GM12872 (cell line): ENCODE results near the gene NEO1.

Experiments
- TF ChIP-seq, protein P1 (sequence below): IDR thresholded peaks from 3 replicates; pipeline ENCODE4 v1.5.1; 2011; ENCODE audit warnings: low read depth, mild to moderate bottlenecking, low read length, moderate library complexity; ENCODE audit not compliant: insufficient read depth

NEO1 gene

DNA sequence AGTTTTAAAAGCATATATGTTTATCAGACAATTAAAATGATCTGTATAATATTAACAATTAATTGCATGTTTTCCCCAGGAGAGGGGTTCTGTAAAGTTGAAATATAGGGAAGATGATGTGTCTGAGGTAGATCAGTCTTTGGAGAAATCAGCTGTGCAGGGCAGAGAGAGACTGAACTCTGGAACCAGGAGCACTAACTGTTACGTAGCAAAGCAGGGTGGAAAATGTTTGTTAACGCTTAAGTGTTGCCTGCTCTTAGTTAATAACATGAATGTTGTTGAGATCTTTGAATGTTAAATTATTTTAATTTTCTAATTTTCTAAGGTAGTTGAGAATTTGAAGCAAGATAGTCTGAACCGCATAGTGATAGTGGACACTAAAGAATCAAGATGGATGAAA lies 57.5 kb downstream of the NEO1 start:
- TF ChIP-seq, protein P1, sequence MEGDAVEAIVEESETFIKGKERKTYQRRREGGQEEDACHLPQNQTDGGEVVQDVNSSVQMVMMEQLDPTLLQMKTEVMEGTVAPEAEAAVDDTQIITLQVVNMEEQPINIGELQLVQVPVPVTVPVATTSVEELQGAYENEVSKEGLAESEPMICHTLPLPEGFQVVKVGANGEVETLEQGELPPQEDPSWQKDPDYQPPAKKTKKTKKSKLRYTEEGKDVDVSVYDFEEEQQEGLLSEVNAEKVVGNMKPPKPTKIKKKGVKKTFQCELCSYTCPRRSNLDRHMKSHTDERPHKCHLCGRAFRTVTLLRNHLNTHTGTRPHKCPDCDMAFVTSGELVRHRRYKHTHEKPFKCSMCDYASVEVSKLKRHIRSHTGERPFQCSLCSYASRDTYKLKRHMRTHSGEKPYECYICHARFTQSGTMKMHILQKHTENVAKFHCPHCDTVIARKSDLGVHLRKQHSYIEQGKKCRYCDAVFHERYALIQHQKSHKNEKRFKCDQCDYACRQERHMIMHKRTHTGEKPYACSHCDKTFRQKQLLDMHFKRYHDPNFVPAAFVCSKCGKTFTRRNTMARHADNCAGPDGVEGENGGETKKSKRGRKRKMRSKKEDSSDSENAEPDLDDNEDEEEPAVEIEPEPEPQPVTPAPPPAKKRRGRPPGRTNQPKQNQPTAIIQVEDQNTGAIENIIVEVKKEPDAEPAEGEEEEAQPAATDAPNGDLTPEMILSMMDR, result no peak

DNA sequence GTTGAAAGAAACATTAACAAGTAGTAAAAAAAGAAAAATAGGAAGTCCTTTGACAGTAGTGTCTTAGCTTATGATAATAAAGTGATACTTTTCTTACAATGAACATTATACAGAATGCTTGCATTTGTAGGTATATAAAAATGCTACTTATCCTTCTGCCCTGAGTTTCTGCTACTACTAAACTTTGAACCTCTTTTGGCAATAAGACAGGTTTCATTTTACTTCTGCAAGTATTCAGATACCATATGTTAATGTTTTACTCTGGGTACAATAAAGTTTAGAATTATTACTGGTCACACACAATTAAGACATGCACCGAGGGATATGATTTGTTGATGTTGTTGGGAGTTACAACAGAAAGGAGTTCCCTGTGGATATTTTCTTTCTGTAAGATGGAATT lies 57.9 kb downstream of the NEO1 start:
- TF ChIP-seq, protein P1, result no peak

DNA sequence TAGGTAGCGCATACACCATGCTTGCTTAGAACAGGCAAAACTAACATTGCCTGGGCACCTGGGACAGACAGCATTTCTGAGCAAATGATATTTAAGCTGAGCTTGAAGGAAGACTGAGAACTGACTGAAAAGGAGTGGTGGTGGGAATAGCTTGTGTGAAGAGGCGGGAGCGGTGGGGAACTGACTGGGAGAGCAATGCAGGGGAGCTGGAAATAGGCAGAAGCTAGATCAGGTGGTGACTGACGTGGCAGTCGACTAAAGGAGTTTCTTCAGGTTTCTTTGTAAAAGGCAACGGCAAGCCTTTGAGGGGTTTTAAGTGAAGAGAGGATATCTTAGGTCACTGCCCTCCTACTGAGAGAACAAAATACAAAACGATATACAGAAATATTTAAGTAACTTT lies 61.8 kb downstream of the NEO1 start:
- TF ChIP-seq, protein P1, result no peak

DNA sequence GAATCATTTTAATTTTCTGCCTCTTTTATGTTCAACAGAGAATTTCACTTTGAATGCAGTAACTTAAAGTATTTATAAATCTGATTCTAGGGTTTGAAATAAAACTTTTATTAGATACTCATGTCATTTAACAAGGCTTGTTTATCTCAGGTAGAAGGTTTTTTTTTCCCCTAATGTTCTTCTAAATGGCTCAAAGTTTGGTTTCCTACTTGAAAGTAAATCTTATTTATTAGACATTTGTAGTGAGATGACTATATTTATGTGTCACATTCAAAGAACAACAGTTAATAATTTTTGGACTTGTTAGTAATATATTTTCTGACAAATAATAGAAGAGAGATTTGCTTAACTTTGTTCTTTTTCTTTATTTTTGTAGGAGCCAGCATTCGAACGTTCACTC lies 63.9 kb downstream of the NEO1 start:
- TF ChIP-seq, protein P1, result no peak

DNA sequence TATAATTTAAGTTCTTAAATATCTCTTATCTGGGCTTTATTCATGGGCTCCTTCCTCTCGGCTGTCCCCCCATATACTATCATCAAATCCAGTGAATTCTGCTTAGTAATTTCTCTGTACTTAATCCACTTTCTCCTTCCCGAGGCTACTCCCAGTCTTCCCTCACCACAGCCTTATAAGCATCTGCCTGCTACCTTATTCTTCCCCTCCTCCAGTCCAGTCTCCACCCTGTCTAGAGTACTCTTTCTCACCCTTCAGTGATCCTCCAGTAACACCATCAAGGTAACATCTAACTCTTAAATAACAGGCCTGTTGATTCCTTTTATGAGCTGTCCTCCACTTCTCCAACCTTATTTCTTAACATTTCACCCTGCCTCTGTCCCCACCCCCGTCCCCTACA lies 65.8 kb downstream of the NEO1 start:
- TF ChIP-seq, protein P1, result no peak

DNA sequence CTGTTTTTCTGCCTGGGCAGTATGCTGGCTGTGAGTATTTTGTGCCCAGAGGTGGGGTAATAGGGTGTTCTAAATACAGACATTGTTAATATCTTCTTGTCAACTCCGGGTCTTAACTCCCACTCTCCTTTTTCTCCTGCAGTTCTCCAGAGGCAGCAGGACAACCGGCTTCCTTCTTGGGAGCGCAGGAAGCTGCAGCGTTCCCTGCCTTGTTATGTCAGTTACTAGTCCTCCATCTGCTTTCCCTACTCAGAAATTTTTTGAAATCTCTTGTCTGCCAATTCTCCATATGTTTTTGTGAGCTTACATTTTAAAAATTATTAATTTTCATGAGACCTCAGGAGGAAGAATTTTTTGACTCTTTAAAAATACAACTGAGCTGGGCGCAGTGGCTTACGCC lies 67.2 kb downstream of the NEO1 start:
- TF ChIP-seq, protein P1, result no peak

DNA sequence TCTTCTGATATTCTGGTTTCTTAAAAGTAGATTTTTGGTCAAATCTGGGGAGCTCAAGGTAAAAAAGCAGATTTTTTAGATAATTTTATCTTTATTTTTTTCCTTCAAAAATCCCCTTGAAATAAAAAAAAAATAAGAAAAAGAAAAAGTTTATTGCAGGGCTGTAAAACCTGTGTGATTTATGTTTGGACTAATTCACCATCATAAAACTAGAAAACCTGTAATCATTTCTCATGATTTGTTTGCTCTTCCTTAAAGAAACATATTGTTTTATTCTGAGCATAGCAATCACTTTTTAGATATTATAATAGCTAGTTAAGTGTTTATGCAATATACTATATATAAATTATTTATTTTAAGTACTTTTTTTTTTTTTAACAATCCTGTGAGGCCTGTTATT lies 68.0 kb downstream of the NEO1 start:
- TF ChIP-seq, protein P1, result no peak

DNA sequence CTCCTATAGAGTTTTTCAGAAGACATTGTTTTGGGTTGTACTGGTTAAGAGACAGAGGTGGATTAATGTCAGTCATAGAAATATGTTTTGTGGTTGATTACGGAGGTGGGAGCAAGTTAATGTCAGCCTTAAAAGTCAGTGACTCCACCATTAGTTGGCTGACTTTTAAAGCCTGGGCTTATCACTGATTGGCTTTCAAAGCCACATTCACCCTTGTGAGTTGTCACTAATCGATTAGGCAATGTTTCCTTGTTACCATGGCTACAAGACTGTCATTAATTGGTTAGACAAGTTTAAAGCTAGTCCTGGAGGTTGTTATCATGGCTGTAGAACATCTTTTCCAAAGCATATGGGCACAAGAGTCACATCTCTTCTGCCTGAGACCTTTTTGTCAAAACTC lies 73.0 kb downstream of the NEO1 start:
- TF ChIP-seq, protein P1, result no peak
